ENCODE data around the gene MXD1.

MXD1 gene

GRCh38 chr2:69988086-69988635 lies 73.3 kb downstream of the MXD1 start:
- Histone ChIP-seq H3K4me3 (ENCODE audit: low read depth in 1 of 2, low read length in 2 of 2) (no peak overlapping the region), H3K9me3 (ENCODE audit: control insufficient read depth in 1 of 2, low read length in 2 of 2) (no peaks in the 10 kb centered on the region), H3K36me3 (ENCODE audit: control insufficient read depth in 1 of 2, insufficient read depth in 2 of 2, low read length in 2 of 2) (peaks cover 0 to under 1% of the 10 kb centered on the region in 2 donors), H3K9ac (ENCODE audit: low read depth in 1 of 2, low read length in 2 of 2) (no peak overlapping the region), H3K27ac (ENCODE audit: low read depth, low read length) (no peak overlapping the region), H3K27me3 (ENCODE audit: control insufficient read depth in 1 of 2, insufficient read depth in 2 of 2, low read length in 2 of 2) (no peaks in the 10 kb centered on the region), H3K4me1 (ENCODE audit: control insufficient read depth in 1 of 2, insufficient read depth in 2 of 2, low read length in 2 of 2) (peaks cover 0 to 4% of the 10 kb centered on the region in 2 donors)

GRCh38 chr2:69989009-69989408 lies 74.1 kb downstream of the MXD1 start:
- Histone ChIP-seq H3K36me3 (ENCODE audit: control insufficient read depth in 1 of 2, insufficient read depth in 2 of 2, low read length in 2 of 2) (peaks cover 0 to 9% of the 10 kb centered on the region in 2 donors), H3K27ac (ENCODE audit: low read depth, low read length) (no peak overlapping the region), H3K27me3 (ENCODE audit: control insufficient read depth in 1 of 2, insufficient read depth in 2 of 2, low read length in 2 of 2) (no peaks in the 10 kb centered on the region), H3K4me3 (ENCODE audit: low read depth in 1 of 2, low read length in 2 of 2) (no peak overlapping the region), H3K4me1 (ENCODE audit: control insufficient read depth in 1 of 2, insufficient read depth in 2 of 2, low read length in 2 of 2) (peaks cover 0 to 4% of the 10 kb centered on the region in 2 donors), H3K9ac (ENCODE audit: low read depth in 1 of 2, low read length in 2 of 2) (no peak overlapping the region), H3K9me3 (ENCODE audit: control insufficient read depth in 1 of 2, low read length in 2 of 2) (no peaks in the 10 kb centered on the region)

GRCh38 chr2:69989441-69990105 lies 74.7 kb downstream of the MXD1 start:
- Histone ChIP-seq H3K9ac (ENCODE audit: low read depth in 1 of 2, low read length in 2 of 2) (no peak overlapping the region), H3K27ac (ENCODE audit: low read depth, low read length) (no peak overlapping the region)

More at GRCh38 chr2:69989441-69990105, 74.7 kb downstream of the MXD1 start:
- Histone ChIP-seq H3K4me1 (ENCODE audit: control insufficient read depth in 1 of 2, insufficient read depth in 2 of 2, low read length in 2 of 2) (peaks cover 0 to 4% of the 10 kb centered on the region in 2 donors), H3K4me3 (ENCODE audit: low read depth in 1 of 2, low read length in 2 of 2) (no peak overlapping the region), H3K27me3 (ENCODE audit: control insufficient read depth in 1 of 2, insufficient read depth in 2 of 2, low read length in 2 of 2) (no peaks in the 10 kb centered on the region), H3K36me3 (ENCODE audit: control insufficient read depth in 1 of 2, insufficient read depth in 2 of 2, low read length in 2 of 2) (peaks cover 0 to 9% of the 10 kb centered on the region in 2 donors), H3K9me3 (ENCODE audit: control insufficient read depth in 1 of 2, low read length in 2 of 2) (no peaks in the 10 kb centered on the region)

Data from duodenal mucosa (tissue), 2 donors.